ENCODE data around the gene DENND11.

DNA sequence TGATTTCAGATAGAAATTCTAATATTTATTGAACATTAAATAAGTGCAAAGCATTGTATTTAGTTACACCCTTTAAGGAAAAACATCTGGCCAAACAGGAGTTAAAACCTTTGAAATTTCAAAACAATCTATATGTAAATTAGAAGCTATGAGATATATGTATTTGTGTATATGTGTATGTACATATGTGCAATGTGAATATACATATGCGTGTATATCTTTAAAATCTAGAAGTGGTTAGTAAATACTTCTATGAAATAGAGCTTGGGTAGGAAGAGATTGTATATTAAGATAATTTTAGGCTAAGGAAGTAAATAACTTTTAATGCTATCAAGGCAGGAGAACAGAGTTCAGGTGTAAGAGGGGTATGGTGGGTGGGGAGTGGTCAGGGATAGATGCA, 15.5 kb upstream of the DENND11 start:
- TF ChIP-seq, protein P1, sequence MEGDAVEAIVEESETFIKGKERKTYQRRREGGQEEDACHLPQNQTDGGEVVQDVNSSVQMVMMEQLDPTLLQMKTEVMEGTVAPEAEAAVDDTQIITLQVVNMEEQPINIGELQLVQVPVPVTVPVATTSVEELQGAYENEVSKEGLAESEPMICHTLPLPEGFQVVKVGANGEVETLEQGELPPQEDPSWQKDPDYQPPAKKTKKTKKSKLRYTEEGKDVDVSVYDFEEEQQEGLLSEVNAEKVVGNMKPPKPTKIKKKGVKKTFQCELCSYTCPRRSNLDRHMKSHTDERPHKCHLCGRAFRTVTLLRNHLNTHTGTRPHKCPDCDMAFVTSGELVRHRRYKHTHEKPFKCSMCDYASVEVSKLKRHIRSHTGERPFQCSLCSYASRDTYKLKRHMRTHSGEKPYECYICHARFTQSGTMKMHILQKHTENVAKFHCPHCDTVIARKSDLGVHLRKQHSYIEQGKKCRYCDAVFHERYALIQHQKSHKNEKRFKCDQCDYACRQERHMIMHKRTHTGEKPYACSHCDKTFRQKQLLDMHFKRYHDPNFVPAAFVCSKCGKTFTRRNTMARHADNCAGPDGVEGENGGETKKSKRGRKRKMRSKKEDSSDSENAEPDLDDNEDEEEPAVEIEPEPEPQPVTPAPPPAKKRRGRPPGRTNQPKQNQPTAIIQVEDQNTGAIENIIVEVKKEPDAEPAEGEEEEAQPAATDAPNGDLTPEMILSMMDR (IDR thresholded peaks at IDR 0.05), result no peak
- no peak for TF ChIP-seq ZFX (IDR thresholded peaks at IDR 0.05; ENCODE audit: borderline replicate concordance)
